HepG2 (cell line): ENCODE measurements around the gene NAPEPLD.

Experiments used
- CTCF ChIP-seq: sonication (generic); formaldehyde crosslinking; IDR thresholded peaks from 2 replicates; pipeline ENCODE4 v1.5.0; 2020; ENCODE audit warnings: mild to moderate bottlenecking, missing genetic modification reagents, moderate library complexity
- JUND ChIP-seq: sonication (generic); formaldehyde crosslinking; IDR thresholded peaks from 2 replicates; pipeline ENCODE4 v1.8.0; 2022; ENCODE audit warnings: mild to moderate bottlenecking, missing genetic modification reagents
- SRSF1 ChIP-seq: fragments of 200-400 bp; formaldehyde crosslinking; optimal IDR thresholded peaks from 2 replicates; pipeline ENCODE3; 2017; ENCODE audit warnings: mild to moderate bottlenecking, low read depth, low read length, moderate library complexity
- ZC3H4 ChIP-seq: sonication (generic); formaldehyde crosslinking; IDR thresholded peaks from 2 replicates; pipeline ENCODE4 v1.4.0; 2020; ENCODE audit warnings: missing genetic modification reagents, borderline replicate concordance
- ZNF274 ChIP-seq: sonication (generic); formaldehyde crosslinking; IDR thresholded peaks from 2 replicates; pipeline ENCODE4 v1.5.1; 2020; ENCODE audit warnings: mild to moderate bottlenecking, missing genetic modification reagents

- TF ChIP-seq ZC3H4 (CRISPR knock-in tag) = no peak
- no peak for TF ChIP-seq CTCF
- TF ChIP-seq ZNF274 = peak; percentile 82
- TF ChIP-seq JUND (CRISPR knock-in tag) = no peak
- no peak for TF ChIP-seq SRSF1
Measured at GRCh38 chr7:103148994-103149807, at the start of gene NAPEPLD.
